ENCODE data around the gene DEPDC7. TPM values are rescaled to one million over a fixed set of nuclear protein-coding genes. Genes with fewer than 3 reads are reported as not detected.

The DEPDC7 gene
- total and polyA plus RNA-seq, 9 of the 15 experiments (the other 6 are each of a cell fraction or from before 2014, with no cell fraction given), result 5.4 to 19.9 (median 12.0) TPM

GRCh38 chr11:33044285-33044756, 28.6 kb downstream of the DEPDC7 start:
- ATAC-seq (no peak), DNase-seq (ENCODE audit: extremely low read depth in 1 of 4, low spot score in 3 of 4) (no peak), FAIRE-seq (no peak)
- Histone ChIP-seq H3K27me3 (ENCODE audit: control insufficient read depth in 2 of 2, insufficient read depth in 2 of 2, low read length in 2 of 2) (no peaks in the 10 kb centered on the region), H3K27ac (ENCODE audit: extremely low read depth, low read depth, low read length) (no peak overlapping the region), H3K4me2 (ENCODE audit: insufficient read depth, low read length) (no peak overlapping the region), H4K20me1 (replicated peaks; ENCODE audit: control insufficient read depth, insufficient read depth, low read length) (no peaks in the 10 kb centered on the region), H3K4me1 (replicated peaks in 1 of 2; ENCODE audit: control insufficient read depth in 2 of 2, insufficient read depth in 2 of 2, low read length in 2 of 2) (peaks cover 0 to 9% of the 10 kb centered on the region in 2 experiments; a peak in 2 of 5 replicates), H3K9me3 (replicated peaks; ENCODE audit: control insufficient read depth, insufficient read depth, low read depth, low read length) (no peaks in the 10 kb centered on the region), H3K36me3 (ENCODE audit: control insufficient read depth, insufficient read depth, low read length) (no peaks in the 10 kb centered on the region), H3K9ac (ENCODE audit: insufficient read depth in 1 of 2, low read depth in 2 of 2, low read length in 2 of 2) (no peak overlapping the region), H2AFZ (ENCODE audit: low read depth, low read length) (no peak overlapping the region), H3K9me1 (ENCODE audit: control insufficient read depth, insufficient read depth, low read length) (no peaks in the 10 kb centered on the region), H3K79me2 (ENCODE audit: control insufficient read depth, insufficient read depth, low read length) (no peaks in the 10 kb centered on the region; the same call in 2 of the 3 replicates), H3K4me3 (no peak overlapping the region)
- 80% methylated on average over 4 of the region's 4 CpGs for WGBS (ENCODE audit: insufficient coverage, low coverage, missing lambda C conversion rate)
- in situ Hi-C loops (cut with MboI) (no loop called here), intact Hi-C loops (cut with micrococcal nuclease) (no loop called here)
- POLR2A ChIA-PET, result interaction anchor here (1.0 to 1.2 kb wide), 2 partner anchors 11 to 70 kb away, joined by 3 to 5 read pairs; no protein-coding TSS in a partner anchor
- BruUV-seq (replicated peaks), result no TSS peak
- CTCF ChIA-PET (ENCODE audit: low intra/inter-chr PET ratio), result no interaction called here
- TF ChIP-seq SMAD3 (CRISPR knock-in tag; conservative IDR thresholded peaks at IDR 0.05), result no peak
- TF ChIP-seq SIN3B (IDR thresholded peaks at IDR 0.05; ENCODE audit: low read depth), result no peak
- no peak for TF ChIP-seq ZNF431 (CRISPR knock-in tag; IDR thresholded peaks at IDR 0.05)
- no peak for TF ChIP-seq TAF15 (IDR thresholded peaks at IDR 0.05; ENCODE audit: low read depth, low read length)
- TF ChIP-seq, protein P1, sequence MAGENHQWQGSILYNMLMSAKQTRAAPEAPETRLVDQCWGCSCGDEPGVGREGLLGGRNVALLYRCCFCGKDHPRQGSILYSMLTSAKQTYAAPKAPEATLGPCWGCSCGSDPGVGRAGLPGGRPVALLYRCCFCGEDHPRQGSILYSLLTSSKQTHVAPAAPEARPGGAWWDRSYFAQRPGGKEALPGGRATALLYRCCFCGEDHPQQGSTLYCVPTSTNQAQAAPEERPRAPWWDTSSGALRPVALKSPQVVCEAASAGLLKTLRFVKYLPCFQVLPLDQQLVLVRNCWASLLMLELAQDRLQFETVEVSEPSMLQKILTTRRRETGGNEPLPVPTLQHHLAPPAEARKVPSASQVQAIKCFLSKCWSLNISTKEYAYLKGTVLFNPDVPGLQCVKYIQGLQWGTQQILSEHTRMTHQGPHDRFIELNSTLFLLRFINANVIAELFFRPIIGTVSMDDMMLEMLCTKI (IDR thresholded peaks at IDR 0.05; ENCODE audit: partially characterized antibody), result no peak
- TF ChIP-seq, protein P2, sequence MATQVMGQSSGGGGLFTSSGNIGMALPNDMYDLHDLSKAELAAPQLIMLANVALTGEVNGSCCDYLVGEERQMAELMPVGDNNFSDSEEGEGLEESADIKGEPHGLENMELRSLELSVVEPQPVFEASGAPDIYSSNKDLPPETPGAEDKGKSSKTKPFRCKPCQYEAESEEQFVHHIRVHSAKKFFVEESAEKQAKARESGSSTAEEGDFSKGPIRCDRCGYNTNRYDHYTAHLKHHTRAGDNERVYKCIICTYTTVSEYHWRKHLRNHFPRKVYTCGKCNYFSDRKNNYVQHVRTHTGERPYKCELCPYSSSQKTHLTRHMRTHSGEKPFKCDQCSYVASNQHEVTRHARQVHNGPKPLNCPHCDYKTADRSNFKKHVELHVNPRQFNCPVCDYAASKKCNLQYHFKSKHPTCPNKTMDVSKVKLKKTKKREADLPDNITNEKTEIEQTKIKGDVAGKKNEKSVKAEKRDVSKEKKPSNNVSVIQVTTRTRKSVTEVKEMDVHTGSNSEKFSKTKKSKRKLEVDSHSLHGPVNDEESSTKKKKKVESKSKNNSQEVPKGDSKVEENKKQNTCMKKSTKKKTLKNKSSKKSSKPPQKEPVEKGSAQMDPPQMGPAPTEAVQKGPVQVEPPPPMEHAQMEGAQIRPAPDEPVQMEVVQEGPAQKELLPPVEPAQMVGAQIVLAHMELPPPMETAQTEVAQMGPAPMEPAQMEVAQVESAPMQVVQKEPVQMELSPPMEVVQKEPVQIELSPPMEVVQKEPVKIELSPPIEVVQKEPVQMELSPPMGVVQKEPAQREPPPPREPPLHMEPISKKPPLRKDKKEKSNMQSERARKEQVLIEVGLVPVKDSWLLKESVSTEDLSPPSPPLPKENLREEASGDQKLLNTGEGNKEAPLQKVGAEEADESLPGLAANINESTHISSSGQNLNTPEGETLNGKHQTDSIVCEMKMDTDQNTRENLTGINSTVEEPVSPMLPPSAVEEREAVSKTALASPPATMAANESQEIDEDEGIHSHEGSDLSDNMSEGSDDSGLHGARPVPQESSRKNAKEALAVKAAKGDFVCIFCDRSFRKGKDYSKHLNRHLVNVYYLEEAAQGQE (IDR thresholded peaks at IDR 0.05; ENCODE audit: borderline replicate concordance), result no peak
- TF ChIP-seq, protein P2 (CRISPR knock-in tag; IDR thresholded peaks at IDR 0.05; ENCODE audit: low read depth), result no peak
- TF ChIP-seq, protein P3, sequence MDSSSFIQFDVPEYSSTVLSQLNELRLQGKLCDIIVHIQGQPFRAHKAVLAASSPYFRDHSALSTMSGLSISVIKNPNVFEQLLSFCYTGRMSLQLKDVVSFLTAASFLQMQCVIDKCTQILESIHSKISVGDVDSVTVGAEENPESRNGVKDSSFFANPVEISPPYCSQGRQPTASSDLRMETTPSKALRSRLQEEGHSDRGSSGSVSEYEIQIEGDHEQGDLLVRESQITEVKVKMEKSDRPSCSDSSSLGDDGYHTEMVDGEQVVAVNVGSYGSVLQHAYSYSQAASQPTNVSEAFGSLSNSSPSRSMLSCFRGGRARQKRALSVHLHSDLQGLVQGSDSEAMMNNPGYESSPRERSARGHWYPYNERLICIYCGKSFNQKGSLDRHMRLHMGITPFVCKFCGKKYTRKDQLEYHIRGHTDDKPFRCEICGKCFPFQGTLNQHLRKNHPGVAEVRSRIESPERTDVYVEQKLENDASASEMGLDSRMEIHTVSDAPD (CRISPR knock-in tag; IDR thresholded peaks at IDR 0.05), result no peak
- no peak for TF ChIP-seq NRF1 (conservative IDR thresholded peaks at IDR 0.05 in 1 of 2, IDR thresholded peaks at IDR 0.05 in 1 of 2)
- no peak for TF ChIP-seq PML (IDR thresholded peaks at IDR 0.05; ENCODE audit: low read length)
- TF ChIP-seq PHF8 (IDR thresholded peaks at IDR 0.05; ENCODE audit: borderline replicate concordance, low read length), result no peak
- TF ChIP-seq RFX7 (CRISPR knock-in tag; IDR thresholded peaks at IDR 0.05), result no peak
- no peak for TF ChIP-seq SNIP1 (IDR thresholded peaks at IDR 0.05; ENCODE audit: low read depth)
- TF ChIP-seq IFI16 (CRISPR knock-in tag; IDR thresholded peaks at IDR 0.05), result no peak
